Fibroblast of skin of right quadriceps (primary cell): ENCODE data around the gene SPACA4.

Experiments
- DNase-seq: peaks from one replicate; pipeline ENCODE4 v3.0.0-alpha.2; 2013

The SPACA4 gene

DNA sequence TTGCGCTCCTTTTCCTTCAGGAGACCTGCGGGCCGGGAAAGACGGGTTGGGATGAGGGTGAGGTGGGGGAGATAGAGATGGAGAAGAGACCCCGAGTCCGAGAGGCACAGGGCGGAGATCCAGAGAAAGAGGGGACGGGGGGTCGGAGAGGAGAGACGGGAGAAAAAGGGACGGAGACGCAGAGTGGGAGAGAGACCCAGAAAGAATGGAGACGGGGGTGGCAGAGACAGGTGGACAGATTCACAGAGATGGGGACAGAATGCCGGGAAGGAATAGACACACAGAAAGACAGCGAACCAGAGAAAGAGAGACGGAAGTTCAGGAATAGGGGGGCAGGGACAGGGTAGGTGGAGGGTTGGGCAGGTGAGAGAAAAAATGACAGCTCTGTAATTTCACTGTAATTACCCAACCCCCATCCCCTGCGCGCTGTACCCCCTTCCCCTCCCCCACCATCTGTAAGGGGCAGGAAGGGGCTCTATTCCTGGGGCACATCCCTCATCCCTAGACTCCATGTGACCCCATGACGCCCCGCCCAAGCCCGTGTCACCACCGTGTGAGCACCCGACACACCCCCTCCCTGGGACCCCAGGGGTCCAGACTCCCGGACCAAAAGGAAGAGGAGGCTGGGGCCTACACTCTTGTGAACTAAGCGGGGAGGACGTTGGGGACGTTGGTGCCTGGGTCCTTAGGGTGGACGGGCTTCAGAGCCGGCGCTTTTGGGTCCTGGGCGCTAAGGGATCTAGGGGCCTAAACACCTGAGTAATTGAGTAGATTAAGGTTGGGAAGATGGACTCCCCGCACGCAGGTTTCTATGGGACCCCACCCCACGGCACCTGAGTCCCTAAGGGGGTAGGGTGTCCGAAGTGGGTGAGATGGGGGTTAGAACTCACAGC lies 29.7 kb downstream of the SPACA4 start:
- no peak for DNase-seq

DNA sequence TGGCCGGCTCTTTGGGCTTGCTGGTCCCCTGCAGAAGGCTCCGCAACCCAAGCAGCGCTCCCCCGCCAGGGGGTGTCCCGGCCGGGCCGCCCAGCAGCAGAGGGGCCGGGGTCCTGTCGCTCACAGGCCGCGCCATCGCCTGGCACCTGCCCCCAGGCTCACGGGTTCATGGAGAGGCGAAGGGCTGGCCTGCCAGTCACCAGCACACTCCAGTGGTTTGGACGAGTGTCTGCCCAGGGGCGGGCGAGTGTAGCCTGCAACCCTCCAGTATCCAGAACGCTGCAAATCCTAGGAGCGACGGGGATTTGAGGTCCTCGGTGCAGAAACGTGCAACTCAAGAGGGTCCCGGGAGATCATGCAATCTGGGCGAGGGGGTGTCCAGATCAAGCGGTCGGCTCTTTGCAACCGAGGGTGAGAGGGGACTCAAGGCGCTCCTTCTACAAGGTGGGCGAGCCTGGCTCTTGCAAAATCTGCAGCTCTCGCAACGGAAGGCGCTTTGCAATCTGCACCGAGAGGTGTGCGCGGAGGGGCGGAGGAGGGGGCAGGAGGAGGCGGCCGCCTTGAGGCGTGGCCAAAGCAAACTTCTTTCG lies 30.4 kb downstream of the SPACA4 start, which contains the start of gene DBP:
DBP (minus strand) TSS at position 521 of the 590 bp plus-strand sequence; CDS start at position 136, 385 bp downstream.
- no peak for DNase-seq

DNA sequence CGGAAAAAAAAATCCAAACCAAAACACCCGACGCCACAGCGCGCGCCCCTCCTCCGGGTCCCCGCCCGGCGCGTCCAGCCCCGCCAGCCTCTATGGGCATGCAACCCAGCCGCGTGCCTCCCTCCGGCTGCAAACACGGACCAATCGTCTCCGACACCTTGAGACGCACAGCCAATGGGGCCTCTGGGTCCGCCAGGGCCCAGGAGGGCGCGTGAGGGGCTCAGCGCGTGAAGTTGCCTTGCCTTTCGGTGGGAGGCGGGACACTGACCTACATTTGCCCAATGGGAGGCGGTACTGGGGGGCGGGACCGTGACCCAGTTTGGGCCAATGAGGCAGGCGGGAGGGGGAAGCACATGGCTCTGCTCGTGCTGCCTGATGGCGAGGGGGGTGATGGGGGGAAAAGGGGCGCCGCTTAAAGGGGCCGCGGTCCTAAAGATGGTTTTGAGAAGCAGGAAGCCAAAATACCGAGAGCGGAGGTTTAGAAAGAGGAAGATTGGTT lies 31.0 kb downstream of the SPACA4 start:
- peak; percentile 99 for DNase-seq

DNA sequence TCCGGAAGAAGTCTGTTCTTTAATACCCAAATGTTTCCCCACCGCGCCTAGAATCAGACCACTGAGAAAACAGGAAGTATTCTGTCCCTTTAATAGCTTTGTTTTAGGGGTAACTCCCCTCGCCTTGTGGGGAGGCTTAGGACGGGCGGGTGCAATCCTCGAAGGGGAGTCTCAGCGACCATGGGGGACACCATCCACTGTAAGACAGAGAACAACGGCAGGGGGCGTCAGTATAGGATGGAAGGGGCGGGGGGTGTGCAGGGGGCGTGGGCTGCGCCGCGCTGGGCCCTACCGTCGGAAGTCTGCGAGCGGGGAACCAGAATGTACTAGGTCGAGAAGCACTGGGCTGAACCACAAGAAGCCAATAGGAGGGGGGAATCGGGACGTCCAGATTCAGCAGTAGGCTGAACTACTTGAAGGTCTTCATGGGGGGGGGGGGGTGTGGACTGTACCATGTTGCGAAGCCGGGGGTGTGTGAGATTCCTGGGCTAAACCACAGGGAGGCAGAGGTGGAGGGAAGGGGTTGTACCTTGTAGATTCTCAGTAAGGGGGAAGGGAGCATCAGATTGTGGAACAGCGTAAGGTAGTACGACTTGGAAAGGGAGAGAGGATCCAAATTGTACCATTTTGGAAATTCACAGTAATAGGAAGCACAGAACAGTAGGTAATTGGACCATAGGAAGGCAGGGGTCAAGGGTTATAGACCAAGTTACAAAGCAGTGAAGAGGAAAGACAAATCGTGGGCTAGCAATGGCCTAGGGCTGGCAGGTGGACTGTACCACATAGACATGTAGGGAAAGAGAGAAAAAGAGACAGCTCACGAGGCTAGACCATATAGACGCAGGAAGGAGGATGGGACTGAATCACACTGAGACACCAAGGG lies 31.6 kb downstream of the SPACA4 start:
- peak; percentile 93 for DNase-seq

DNA sequence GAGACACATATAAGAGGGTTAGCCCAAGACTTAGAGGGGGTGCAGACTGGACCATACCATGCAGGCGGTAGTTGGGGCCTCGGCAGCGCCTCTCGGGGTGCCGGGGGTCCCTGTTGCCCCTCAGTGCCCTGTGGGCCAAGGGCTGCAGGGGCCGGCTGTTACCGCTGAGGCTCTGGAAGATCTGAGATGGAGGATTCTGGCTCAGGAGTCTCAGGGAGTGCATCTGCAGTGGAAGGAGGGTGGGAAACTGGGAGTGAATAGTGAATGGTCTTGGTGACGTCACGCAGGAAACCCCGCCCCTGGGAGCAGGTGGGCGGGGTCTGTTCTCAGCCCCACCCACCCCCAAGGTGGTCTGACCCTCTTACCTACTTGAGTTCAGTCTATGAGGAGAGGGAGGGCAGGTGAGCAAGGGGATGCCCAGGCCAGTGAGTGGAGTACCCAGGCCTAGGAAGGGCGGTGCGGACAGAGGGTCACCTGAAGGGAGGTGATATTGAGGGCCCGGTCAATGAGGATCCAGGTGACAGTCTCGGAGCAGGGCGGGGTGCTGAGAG lies 32.4 kb downstream of the SPACA4 start:
- no peak for DNase-seq

DNA sequence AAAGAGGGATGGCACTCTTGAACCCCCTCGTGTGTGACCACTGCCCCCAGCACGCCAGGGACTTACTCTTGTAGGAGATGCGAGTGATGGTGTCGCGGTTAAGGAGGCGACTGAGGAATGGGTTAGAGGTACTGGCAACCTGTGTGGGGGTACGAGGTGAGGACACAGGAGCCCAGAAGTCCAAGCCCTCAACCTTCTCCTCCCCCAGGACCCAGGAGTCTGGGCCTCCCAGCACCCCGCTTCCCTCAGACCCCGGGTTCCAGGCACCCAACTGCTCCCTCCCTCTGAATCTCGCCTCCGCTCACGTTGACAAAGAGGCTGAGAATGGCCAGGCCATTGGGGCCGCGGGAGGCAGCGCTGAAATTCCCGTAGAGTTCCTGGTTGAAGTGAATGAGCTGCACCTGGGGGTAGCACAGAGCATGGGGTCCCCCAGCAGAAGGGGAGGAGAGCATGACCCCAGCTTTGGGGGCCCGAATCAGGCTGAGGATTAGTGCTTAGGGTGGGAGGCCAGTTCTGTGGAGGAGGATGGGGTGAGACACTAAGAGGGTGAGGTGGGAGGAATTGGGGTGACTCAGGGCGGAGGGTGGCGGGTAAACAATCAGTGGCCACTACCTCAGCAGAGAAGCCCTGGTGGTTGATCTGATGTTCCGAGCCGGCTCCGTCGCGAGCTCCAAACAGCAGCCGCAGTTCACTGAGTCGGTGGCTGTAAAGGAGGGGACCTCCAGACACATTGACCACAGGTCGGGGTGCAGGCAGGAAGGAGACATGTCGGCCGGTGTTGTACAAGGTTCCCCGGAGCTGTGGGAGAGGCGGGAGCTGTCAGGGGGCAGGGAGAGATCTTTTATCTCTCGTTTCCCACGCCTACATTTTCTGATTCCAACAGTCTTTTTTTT lies 33.2 kb downstream of the SPACA4 start:
- DNase-seq, result no peak

DNA sequence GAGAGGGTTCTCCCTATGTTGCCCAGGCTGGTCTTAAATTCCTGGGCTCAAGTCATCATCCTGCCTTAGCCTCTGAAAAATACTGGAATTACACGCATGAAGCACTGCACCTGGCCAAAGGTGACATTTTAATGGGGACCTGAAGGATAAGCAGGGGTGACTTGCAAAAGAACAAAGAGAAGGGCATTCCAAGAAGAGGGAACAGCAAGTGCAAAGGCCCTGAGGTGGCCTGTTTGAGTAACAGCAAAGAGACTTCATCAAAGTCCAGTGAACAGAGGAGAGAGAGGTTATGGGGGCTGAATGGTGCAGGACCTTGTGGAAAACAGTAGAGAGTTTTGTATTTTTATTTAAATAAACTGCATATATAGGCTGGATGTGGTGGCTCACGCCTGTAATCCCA lies 35.3 kb downstream of the SPACA4 start:
- no peak for DNase-seq

DNA sequence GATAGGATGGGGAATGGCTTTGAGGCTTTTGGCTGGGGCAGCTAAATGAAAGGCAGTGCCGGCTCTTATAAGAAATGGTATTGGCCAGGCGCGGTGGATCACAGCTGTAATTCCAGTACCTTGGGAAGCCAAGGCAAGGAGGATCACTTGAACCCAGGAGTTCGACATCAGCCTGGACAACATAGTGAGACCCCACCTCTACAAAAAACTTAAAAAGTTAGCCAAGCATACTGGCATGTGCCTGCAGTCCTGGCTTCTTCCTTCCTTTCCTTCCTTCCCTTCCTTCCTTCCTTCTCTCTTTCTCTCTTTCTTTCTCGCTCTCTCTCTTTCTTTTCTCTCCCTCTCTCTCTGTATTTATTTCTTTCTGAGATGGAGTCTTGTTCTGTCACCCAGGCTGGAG lies 36.3 kb downstream of the SPACA4 start:
- no peak for DNase-seq

DNA sequence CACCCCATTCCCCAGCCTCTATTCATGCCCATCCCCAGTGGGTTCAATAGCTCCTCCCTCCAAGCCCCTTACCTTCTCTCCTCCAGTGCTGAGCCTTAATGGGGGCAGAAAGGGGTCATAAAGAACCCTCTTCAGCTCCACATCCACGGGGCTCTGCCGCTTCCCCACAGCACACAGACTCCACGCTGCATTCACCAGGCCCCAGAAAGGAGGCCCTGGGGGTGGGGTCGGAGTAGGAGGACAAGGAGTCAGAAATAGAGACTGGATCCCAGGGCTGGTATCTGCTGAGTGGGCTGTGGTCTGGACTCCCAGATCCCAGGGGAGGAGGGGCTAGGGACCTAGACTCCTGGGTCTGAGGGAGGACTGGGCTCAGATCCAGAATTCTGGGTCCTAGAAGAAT lies 37.8 kb downstream of the SPACA4 start:
- no peak for DNase-seq

DNA sequence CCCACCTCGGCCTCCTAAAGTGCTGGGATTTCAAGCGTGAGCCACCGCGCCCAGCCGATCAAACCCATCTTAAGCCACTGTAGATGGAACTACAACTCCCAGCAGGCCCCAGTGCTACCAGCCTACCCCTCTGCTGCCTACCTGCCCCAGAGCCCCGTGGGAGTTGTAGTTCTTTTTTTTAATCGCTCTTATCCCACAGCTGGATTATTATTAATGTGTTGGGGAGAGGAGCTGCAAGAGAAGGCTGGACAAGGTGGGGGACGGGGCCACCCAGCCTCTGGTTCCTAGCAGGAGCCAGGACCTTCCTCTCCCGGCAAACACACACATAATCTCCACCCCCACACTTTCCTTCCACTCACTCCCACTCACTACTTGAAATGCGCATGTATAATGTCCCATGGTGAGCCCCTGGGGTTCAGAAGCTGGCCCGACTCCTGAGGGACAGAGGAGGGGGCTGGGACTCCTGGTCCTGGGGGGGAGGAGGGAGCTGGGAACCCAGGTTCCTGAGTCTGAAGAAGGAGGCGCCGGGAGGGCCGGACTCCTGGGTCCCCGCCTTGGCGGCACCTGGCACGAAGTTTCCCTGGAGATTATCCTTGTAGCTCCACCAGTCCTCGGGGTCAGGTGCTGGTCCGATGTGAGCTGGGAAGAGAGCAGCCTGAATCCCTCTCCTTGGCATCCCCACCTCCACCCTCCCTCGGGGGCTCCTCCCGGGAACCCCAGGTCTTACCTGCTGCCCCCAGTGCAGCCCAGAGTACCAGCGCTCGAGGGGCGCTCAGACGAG lies 38.5 kb downstream of the SPACA4 start:
- peak; percentile 61 for DNase-seq

DNA sequence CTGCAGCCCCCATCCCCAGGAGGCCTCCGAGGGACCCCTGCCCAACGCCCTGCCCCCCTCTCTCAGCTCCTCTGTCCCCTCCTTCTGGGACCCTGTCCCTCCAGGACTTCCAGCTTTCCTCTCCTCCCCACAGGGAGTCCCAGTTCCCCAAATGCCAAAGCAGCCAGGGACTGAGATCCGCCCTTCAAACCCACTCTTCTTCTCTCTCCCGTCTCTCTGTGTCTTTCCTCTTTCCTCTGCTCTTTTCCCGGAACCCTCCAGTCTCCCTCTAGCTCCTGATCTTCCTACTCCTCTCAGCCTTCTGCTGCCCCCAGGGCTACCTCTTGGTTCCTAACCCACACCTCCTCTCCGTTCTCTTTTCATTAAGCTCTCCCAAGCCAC lies 39.1 kb downstream of the SPACA4 start:
- DNase-seq, result no peak

DNA sequence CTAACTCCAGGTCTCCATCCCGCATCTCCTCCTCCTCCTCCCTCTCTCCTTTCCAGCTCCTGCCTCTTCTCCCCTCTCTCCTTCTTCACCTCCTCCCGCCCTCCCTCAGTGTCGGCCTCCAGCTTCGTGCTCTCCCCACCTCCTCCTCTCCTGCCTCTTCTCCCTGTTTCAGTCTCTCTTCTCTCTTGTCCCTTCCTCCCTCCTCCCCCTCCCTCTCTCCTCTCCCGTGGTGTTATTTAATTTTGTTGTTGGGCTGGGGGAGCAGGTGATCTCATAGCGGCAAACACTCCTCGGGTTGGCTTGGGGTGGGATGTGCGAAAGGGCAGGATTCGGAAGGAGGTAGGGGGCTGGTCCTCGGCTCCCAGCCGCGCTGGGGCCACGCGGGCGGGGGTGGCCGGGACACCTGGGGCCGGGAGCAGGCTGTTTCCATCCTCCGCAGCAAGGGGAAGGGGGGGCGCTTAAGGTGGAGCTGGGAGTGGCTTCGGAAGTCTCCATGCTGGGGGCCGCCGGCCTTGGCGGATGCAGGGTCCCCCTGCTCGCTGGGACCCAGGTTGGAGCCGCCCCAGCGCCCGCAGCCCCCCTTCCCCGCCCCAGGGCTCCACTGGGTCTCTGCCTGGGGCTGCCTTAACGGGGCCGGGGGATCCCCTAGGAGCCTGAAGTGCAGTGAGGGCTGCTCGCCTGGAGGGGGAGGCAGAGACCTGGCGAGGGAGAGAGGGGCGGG lies 39.6 kb downstream of the SPACA4 start, which contains the start of gene CA11:
CA11 (minus strand) TSS at position 187 of the 721 bp plus-strand sequence. CDS start 555 bp downstream, outside the sequence.
- peak; percentile 78 for DNase-seq

DNA sequence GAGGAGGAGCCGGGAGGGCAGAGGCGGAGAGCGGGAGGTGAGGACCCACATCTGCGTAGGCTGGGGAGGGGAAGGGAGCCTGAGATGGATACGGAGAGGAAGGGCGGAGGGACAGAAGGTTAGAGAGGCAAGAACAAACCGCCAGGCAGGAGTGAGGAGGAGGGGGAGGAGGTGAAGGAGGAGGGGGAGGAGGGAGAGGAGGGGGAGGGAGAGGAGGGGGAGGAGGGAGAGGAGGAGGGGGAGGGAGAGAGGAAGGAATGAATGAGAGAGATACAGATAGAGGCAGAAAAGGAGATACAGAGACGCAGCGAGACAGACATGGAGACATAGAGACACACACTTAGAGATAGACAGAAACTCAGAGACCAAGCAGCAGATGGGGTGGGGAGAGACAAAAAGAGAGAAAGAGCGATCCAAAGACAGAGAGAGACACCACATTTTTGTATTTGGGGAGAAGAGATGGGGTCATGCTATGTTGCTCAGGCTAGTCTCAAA lies 40.2 kb downstream of the SPACA4 start:
- no peak for DNase-seq

DNA sequence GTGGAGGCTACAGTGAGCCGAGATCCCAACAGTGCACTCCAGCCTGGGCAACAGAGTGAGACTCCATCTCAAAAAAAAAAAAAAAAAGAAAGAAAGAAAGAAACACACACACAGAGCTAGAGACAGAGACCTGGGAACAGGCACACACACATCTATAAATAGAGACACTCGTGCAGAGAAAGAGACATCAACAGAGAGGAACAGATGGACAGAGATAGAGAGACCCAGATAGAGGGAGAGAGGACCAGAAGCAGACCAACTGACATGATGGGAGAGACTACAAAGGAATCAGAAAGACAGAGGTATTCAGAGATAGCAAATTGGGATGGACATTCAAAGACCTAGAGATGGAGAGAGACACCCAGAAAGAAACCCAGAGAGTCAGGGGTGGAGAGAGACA lies 41.6 kb downstream of the SPACA4 start:
- no peak for DNase-seq

DNA sequence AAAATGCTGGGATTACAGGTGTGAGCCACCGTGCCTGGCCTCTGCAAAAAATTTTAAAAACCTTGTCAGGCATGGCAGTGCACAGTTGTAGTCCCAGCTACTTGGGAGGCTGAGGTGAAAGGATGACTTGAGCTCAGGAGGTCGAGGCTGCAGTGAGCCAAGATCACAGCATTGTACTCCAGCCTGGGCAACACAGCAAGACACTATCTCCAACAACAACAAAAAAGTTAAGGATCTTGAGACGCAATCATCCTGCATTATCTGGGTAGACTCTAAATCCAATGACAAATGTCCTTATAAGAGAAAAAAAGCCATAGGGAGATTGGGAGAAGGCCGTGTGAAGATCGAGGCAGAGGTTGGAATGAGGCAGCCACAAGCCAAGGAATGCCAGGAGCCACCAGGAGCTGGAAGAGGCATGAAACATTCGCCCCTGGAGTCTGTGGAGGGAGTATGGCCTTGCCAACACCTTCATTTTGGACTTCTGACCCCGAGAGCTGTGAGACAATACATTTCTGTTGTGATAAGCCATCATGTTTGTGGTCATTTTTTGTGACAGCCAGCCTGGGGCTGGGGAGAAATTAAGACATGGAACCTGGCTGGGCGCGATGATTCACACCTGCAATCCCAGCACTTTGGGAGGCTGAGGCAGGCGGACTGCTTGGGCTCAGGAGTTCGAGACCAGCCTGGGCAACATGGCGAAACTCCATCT lies 44.6 kb downstream of the SPACA4 start:
- DNase-seq, result no peak

DNA sequence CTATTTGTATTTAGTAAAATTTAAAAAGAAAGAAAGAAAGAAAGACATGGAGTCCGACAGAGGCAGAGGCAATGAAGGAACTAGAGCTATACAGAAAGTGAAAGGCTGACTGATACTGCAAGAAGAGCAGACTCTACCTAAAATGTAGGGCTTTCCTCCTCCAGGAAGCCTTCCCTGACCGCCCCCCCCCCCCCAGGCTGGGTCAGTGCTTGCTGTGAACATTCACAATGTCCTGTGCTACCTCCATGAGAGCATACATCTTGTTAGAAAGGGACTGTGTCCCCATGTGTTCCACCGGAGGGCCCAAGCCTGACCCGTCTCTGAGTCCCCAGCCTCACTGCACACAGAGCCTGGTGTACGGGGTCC lies 45.1 kb downstream of the SPACA4 start:
- DNase-seq, result no peak

DNA sequence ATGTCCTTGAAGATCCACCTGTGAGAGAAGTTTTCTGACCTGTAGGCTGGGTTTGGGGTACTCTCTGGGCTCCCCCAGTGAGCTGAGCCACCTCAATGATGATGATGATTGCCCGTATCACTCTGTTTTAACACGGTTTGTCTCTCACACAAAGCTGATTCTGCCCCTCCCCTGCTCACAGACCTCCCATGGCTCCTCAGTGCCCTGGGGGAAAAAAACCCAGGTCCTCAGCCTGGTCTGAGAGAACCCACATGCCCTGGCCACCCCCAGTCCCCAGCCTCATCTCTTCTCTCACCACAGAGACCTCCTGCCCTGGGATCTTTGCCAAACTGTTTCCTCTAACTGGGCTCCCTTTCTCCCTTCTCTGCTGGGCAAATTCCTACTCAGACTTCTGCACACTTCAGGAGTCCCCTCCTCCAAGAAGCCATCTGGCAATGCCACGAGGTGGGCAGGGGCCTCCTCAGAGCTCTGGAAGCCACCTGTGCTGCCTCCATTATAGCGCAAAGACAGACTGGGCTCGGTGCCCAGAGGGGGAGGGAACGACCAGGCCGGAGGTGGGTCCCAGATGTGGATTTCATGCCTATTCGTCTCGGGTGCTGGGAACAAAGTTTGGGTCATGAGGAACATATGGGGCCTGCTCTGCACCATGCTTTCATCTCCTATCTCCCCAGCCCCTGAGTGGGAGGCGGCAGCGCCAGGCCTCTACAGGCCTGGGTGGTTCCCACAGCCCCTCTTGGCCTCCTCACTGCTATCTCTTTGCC lies 47.9 kb downstream of the SPACA4 start:
- no peak for DNase-seq

DNA sequence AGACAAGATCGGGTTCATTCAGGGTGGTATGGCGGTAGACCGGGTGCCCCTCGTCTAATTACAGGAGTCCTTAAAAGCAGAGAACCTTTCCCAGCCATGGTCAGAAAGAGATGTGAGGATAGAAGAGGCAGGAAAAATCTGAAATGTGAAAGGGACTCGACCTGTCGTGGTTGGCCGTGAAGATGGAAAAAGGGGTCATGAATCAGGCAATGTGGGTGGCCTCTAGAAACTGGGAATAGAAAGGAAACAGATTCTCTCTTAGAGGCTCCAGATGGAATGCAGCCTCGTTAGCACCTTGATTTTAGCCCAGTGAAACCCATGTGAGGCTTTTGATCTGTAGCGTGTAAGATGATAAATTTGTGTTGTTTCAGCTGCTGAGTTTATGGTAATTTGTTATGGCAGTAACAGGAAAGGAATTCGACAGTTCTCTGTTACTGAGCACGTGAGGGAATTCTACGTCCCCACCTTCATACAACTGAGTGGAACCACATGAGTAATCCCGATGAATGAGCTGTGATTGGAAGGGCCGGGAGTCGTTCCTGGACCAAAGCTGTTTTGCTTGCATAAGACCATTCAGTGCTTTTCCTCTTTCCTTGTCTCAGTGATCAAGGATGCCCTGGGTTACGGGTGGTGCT lies 50.4 kb downstream of the SPACA4 start:
- DNase-seq, result peak; percentile 89
